NB4 (cell line): Measurements from ENCODE around the gene TRIM60.
"Not testable (repeated sequence)": the region's sequence is repeated elsewhere in the genome, so short reads cannot be mapped to it uniquely, and the experiment has no call there.

ENCODE experiments used
- DNase-seq: peaks from one replicate; pipeline ENCODE4 v3.0.0; 2010; ENCODE audit warnings: low read depth
- H3K4me3 ChIP-seq: one replicate; pipeline ENCODE4 v1.5.1; 2011; ENCODE audit warnings: mild to moderate bottlenecking, low read depth, low read length, moderate library complexity
- MYC ChIP-seq: IDR thresholded peaks from 2 replicates; pipeline ENCODE4 v1.6.1; 2011; ENCODE audit warnings: low read depth, low read length
- POLR2A ChIP-seq: IDR thresholded peaks from 2 replicates; pipeline ENCODE4 v1.6.1; 2011; ENCODE audit warnings: mild to moderate bottlenecking; ENCODE audit not compliant: insufficient read length; ENCODE audit errors: extremely low read depth
- TF ChIP-seq, protein P1 (sequence below): IDR thresholded peaks from one replicate; pipeline ENCODE4 v1.5.1; 2012; ENCODE audit warnings: low read depth, low read length
- TF ChIP-seq, protein P2 (sequence below): IDR thresholded peaks from 2 replicates; pipeline ENCODE4 v1.6.1; 2011; ENCODE audit warnings: low read depth, low read length

The TRIM60 gene

GRCh38 chr4:165077034-165077578, 45.3 kb downstream of the TRIM60 start:
- TF ChIP-seq, protein P1, sequence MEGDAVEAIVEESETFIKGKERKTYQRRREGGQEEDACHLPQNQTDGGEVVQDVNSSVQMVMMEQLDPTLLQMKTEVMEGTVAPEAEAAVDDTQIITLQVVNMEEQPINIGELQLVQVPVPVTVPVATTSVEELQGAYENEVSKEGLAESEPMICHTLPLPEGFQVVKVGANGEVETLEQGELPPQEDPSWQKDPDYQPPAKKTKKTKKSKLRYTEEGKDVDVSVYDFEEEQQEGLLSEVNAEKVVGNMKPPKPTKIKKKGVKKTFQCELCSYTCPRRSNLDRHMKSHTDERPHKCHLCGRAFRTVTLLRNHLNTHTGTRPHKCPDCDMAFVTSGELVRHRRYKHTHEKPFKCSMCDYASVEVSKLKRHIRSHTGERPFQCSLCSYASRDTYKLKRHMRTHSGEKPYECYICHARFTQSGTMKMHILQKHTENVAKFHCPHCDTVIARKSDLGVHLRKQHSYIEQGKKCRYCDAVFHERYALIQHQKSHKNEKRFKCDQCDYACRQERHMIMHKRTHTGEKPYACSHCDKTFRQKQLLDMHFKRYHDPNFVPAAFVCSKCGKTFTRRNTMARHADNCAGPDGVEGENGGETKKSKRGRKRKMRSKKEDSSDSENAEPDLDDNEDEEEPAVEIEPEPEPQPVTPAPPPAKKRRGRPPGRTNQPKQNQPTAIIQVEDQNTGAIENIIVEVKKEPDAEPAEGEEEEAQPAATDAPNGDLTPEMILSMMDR: no peak
- TF ChIP-seq POLR2A (no peak), MYC (no peak)
- TF ChIP-seq, protein P2, sequence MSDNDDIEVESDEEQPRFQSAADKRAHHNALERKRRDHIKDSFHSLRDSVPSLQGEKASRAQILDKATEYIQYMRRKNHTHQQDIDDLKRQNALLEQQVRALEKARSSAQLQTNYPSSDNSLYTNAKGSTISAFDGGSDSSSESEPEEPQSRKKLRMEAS: no peak
- H3K4me3 ChIP-seq: no peak overlapping the region
- DNase-seq: no peak

- TF ChIP-seq MYC: no peak
- no peak for TF ChIP-seq POLR2A
- TF ChIP-seq, protein P1: no peak
- TF ChIP-seq, protein P2: no peak
- no peak for DNase-seq
- H3K4me3 ChIP-seq: no peak overlapping the region
These were observed 47.7 kb downstream of the TRIM60 start for GRCh38 chr4:165079476-165079875.

DNA sequence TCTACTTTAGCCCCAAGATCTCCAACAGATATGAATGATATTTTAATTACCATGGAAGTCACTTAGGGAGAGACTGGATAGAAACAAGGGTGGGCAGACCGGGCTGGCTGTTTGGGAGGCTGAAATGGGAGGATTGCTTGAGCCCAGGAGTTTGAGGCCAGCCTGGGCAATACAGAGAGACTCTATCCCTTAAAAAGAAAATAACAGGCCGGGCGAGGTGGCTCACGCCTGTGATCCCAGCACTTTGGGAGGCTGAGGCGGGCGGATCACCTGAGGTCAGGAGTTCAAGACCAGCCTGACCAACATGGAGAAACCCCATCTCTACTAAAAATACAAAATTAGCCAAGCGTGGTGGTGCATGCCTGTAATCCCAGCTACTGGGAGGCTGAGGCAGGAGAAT, 53.0 kb downstream of the TRIM60 start:
- not testable (repeated sequence) for DNase-seq, H3K4me3 ChIP-seq

DNA sequence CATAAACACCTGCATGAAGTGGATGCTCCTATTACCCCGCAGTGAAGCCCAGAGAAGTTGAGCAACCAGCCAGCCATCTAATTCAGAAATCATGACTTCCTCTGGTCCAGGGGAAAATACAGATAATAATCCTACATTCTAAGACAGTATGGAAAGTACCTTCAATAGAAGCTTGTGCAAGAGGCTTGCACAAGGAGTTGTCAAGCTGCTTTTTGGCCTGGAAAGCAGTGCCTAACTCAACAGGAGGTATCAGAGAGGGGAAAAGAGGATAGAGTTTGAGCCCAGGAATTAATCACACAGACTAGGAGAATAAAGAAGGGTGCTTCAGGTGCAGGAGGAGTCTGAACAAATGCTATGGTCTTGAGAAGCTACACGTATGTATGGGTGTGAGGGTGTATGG, 54.1 kb downstream of the TRIM60 start:
- TF ChIP-seq, protein P2: no peak
- no peak for TF ChIP-seq POLR2A
- TF ChIP-seq MYC: no peak
- TF ChIP-seq, protein P1: no peak

GRCh38 chr4:165088366-165088765, 56.6 kb downstream of the TRIM60 start:
- TF ChIP-seq POLR2A: no peak
- no peak overlapping the region for H3K4me3 ChIP-seq
- no peak for DNase-seq

More for the DNA sequence above, 54.1 kb downstream of the TRIM60 start:
- DNase-seq: no peak
- H3K4me3 ChIP-seq: no peak overlapping the region
